Measurements from ENCODE around the gene AKR7A2.
"Not testable (repeated sequence)": the region's sequence is repeated elsewhere in the genome, so short reads cannot be mapped to it uniquely, and the experiment has no call there.

The AKR7A2 gene

GRCh38 chr1:19307794-19308508 is 4.0 kb downstream of the AKR7A2 start:
- DNase-seq: no peak

DNA sequence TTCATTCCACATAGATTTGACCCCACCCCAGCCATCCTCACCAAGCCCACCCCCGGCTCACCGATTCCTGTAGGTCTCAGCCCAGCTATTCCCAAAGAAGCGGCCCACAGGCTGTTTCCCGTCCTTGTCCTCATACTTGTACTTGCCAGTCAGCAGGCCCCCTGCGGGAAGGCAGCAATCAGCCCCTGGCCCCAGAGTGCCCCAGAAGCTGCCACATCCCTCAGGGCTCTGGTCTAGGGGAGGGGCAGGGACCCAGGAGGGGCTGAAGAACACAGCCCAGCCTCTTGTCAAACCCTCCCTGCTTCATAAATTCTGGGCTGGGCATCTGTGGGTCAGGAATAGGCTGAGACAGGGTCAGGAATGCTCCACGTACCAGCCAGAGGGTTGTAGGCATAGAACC is 5.0 kb downstream of the AKR7A2 start:
- no peak for DNase-seq

DNA sequence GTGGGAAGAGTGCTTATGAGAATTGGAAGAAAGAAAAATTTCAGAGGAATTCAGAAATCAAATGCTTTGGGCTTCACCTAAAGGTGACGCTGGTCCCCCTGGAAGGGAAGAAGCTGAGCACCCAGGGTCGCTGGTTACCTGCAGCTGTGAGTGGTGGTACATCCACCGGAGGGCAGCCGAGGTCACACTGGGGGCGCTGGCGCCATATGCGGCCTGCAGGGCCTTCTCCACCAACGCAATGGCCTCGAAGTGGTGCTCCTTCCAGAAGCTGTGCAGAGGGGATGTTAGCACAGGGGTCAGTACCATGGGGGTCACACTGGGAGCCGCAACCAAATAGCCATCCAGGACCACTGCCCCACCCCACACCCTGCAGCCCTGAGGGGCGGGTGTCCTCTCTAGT is 6.1 kb downstream of the AKR7A2 start:
- no peak for DNase-seq

DNA sequence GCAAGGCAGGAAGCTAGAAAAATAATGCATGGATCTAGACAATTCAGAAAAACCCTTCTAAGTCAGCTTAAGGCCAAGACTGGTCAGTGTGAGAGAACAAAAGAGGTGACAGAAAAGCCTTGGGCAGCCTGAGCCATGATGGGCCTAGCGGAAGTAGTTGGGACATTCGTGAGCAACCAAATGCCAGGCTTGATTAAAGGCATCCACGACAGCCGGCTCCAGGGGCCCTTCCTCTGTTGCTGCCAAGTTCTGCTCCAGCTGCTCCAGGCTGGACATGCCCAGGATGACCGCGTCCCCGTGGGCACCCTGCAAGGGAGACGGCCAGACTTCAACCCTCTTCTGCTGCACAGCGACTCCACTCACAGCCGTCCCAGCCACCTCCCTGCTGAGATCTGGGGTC is 7.9 kb downstream of the AKR7A2 start:
- DNase-seq: not testable (repeated sequence)

DNA sequence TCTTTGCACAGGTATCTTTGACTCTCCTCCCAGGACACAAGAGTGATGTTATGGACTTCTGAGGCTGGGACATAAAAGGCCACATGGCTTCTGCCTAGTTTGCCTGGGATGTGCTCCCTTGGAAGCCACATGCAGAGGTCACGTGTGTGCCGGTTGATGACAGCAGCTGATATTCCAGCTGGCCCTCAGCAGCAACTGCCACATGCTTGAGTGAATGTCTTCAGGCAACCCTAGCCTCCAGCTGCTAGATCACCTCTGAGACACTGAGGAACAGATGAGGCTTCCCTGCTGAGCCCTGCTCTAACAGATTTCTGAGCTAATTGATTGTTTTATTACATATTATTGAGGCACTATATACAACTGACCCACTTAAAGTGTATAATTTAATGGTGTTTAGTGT is 11.7 kb downstream of the AKR7A2 start:
- no peak for DNase-seq

GRCh38 chr1:19294638-19295037 is 17.3 kb downstream of the AKR7A2 start:
- DNase-seq: no peak

GRCh38 chr1:19289244-19289643 is 22.7 kb downstream of the AKR7A2 start:
- no peak for DNase-seq

DNA sequence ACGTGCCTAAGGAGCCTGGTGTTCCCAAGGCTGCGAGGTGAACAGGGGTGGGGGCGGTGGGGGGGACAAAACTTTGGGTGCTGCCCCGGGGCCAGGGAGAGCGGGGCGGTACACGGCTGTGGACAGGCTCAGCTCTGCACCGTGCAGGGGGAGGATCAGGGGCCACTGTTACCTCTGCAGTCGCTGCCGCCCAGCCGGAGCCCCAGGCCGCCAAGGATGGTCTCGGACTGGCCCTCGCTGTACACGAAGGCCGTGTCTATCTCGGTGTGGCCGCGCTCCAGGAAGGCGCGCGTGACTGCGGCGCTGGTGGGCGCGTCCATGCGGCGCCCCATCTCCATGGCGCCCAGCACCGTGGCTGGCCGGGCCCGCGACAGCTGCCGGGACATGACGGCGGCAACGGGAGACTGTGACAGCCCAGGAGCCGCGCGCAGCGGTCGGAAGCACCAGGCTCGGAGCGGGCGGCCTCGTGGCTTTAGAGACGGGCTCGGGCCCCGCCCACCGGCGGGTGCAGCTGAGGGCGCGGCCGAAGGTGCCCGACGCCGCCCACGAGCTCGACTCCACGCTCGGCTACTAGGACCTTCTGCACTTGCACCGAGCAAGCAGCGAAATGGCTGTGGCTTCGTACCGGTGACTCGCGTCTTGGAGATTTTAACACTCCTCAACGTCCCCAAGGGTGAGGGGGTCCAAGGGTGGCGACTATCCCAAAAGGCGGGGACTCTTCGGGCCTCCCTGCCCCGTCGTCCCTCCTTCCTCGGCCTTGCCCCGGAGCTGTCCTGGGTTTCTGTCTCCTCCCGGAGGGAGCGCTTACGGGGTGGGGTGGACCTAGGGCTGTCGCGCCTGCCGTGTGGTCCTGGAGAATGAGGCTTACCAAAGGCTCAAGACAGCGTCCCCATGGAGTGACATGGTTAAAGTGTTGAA is 23.4 kb downstream of the AKR7A2 start, which contains the start of gene AKR7A3:
Gene AKR7A3, minus strand, starts transcription at position 447 of the 918 bp plus-strand sequence. Its CDS starts 61 bp downstream, at position 386.
- peak in 40 of 58 donors; percentile 3 to 73 (median 30) for DNase-seq

- no peak for DNase-seq
These were observed 24.3 kb downstream of the AKR7A2 start for GRCh38 chr1:19287436-19288185.

GRCh38 chr1:19285807-19286206 is 26.1 kb downstream of the AKR7A2 start:
- not testable (repeated sequence) for DNase-seq

GRCh38 chr1:19285366-19285765 is 26.6 kb downstream of the AKR7A2 start:
- DNase-seq: not testable (repeated sequence)

DNA sequence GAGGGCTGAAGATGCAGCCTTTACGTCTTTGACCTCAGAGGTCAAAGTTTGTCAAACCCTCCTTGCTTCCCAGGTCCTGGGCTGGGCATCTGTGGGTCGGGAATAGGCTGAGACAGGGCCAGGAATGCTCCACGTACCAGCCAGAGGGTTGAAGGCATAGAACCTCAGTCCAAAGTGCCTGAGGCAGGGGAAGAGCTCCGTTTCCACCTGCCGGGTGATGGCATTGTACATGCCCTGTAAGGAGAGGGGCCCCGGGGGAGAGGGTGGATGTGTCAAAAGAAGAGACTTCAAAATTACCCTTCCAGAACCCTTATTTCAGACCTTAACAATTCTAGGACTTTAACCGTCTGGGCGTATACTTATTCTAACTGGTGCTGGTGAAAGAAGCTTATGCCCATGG is 27.1 kb downstream of the AKR7A2 start:
- no peak for DNase-seq

DNA sequence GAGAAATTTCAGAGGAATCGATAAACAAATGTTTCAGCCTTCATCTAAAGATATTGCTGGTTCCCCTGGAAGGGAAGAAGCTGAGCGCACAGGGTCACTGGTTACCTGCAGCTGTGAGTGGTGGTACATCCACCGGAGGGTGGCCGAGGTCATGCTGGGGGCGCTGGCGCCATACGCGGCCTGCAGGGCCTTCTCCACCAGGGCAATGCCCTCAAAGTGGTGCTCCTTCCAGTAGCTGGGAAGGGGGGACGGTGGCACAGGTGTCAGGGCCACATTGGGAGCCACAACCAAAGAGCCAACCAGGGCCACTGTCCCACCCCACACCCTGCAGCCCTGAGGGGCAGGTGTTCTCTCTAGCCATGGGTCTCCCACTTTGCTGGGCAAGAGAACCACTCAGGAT is 28.1 kb downstream of the AKR7A2 start:
- DNase-seq: no peak

DNA sequence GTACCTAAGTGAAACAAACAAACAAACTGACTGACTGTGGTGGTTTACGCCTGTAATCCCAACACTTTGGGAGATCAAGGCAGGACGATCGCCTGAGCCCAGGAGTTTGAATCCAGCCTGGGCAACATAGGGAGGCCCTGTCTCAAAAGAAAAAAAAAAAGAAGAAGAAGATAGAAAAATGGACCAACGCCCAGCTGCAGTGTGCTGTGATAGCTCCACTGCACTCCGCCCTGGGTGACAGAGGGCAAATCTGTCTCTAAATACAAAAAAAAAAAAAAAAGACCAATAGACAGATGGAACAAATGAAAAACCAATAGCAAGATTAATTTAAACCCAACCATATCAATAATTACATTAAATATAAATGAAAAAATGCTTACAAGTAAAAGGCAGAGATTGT is 37.3 kb downstream of the AKR7A2 start:
- no peak for DNase-seq

DNA sequence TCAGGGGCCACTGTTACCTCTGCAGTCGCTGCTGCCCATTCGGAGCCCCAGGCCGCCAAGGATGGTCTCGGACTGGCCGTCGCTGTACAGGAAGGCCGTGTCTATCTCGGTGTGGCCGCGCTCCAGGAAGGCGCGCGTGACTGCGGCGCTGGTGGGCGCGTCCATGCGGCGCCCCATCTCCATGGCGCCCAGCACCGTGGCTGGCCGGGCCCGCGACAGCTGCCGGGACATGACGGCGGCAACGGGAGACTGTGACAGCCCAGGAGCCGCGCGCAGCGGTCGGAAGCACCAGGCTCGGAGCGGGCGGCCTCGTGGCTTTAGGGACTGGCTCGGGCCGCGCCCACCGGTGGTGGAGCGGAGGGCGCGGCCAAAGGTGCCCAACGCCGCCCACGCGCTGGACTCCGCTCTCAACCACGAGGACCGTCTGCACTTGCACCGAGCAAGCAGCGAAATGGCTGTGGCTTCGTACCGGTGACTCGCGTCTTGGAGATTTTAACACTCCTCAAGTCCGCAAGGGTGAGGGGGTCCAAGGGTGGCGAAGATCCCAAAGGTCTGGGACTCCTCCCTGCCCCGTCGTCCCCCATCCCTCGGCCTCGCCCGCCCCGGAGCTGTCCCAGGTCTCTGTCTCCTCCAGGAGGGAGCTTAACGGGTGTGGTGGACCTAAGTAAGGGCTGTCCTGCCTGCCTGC is 38.0 kb downstream of the AKR7A2 start:
- not testable (repeated sequence) for DNase-seq

- no peak for DNase-seq
These were observed 38.7 kb downstream of the AKR7A2 start for GRCh38 chr1:19273106-19273843.

DNA sequence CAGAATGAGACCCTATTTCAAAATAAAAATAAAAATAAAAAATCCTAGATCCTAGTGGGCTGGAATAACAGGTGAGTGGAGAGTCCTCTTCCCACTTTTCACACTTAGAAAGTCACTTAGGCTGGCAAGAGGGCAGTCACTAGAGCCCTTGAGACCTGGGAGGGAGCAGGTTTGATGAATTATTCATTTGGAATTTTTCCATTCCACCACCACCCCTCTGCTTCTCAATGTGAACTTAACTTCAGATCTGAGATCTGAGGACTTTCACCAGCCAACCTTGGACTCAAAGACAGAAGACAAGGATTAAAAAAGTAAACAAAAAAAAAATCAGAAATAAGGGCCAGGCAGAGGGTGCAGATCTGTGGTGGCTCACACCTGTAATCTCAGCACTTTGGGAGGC is 39.9 kb downstream of the AKR7A2 start:
- DNase-seq: no peak

- not testable (repeated sequence) for DNase-seq
These were observed 41.6 kb downstream of the AKR7A2 start for GRCh38 chr1:19270343-19270730.

GRCh38 chr1:19269427-19270342 is 42.3 kb downstream of the AKR7A2 start:
- DNase-seq: not testable (repeated sequence)
